GM12892 (cell line): ENCODE data around the gene CA14.
"Not testable (repeated sequence)": the region's sequence is repeated elsewhere in the genome, so short reads cannot be mapped to it uniquely, and the experiment has no call there.

Experiments
- DNase-seq: peaks from one replicate; pipeline ENCODE4 v3.0.0; 2011; ENCODE audit not compliant: insufficient read length
- FAIRE-seq: peaks from 2 replicates; lab custom pipeline; 2011; peaks lifted over from hg19 to GRCh38; lab: Jason Lieb, UNC
- POLR2A ChIP-seq: IDR thresholded peaks from 2 replicates; pipeline ENCODE4 v1.6.1; 2011; ENCODE audit warnings: low read depth, low read length, control low read depth
- POLR2AphosphoS5 ChIP-seq: IDR thresholded peaks from 2 replicates; pipeline ENCODE4 v1.6.1; 2011; ENCODE audit warnings: low read depth, low read length, control low read depth
- TAF1 ChIP-seq: IDR thresholded peaks from 2 replicates; pipeline ENCODE4 v1.6.1; 2011; ENCODE audit warnings: low read depth, mild to moderate bottlenecking, control low read depth, low read length, borderline replicate concordance

CA14 gene

GRCh38 chr1:150227228-150227627, 30.3 kb upstream of the CA14 start:
- TF ChIP-seq POLR2A (no peak), POLR2AphosphoS5 (no peak), TAF1 (no peak)
- FAIRE-seq (no peak), DNase-seq (no peak)

GRCh38 chr1:150228246-150228645, 29.3 kb upstream of the CA14 start:
- not testable (repeated sequence) for DNase-seq, FAIRE-seq

GRCh38 chr1:150232921-150233320, 24.7 kb upstream of the CA14 start:
- DNase-seq, FAIRE-seq: not testable (repeated sequence)

- TF ChIP-seq TAF1 (no peak), POLR2AphosphoS5 (0 out of 2 replicates have a peak, but pooled peaks have one; percentile 30)
- DNase-seq (no peak), FAIRE-seq (peak; percentile 46)
These were observed 23.9 kb upstream of the CA14 start for GRCh38 chr1:150233359-150234308.

- FAIRE-seq (no peak), DNase-seq (no peak)
- TF ChIP-seq TAF1: no peak
- TF ChIP-seq POLR2AphosphoS5: no peak
- TF ChIP-seq POLR2A: no peak
These were observed 23.3 kb upstream of the CA14 start for GRCh38 chr1:150234309-150234565.

GRCh38 chr1:150234566-150235293, 22.8 kb upstream of the CA14 start:
- peak; percentile 95 for FAIRE-seq
- DNase-seq: peak; percentile 64
- TF ChIP-seq POLR2AphosphoS5 (peak; percentile 91), TAF1 (peak; percentile 80), POLR2A (peak; percentile 87)

- TF ChIP-seq POLR2AphosphoS5 (no peak), POLR2A (no peak), TAF1 (no peak)
- FAIRE-seq (no peak), DNase-seq (no peak)
These were observed 22.2 kb upstream of the CA14 start for GRCh38 chr1:150235294-150235851.

GRCh38 chr1:150235852-150236613, 21.5 kb upstream of the CA14 start, which contains the start of gene ANP32E:
Gene ANP32E (minus strand): TSS chr1:150236112. CDS start chr1:150235786, 326 bp downstream.
- DNase-seq: peak; percentile 81
- peak; percentile 97 for FAIRE-seq
- TF ChIP-seq TAF1 (peak; percentile 100), POLR2AphosphoS5 (peak; percentile 97), POLR2A (peak; percentile 99)

GRCh38 chr1:150236614-150237100, 20.9 kb upstream of the CA14 start:
- no peak for DNase-seq
- no peak for TF ChIP-seq POLR2AphosphoS5
- TF ChIP-seq TAF1: no peak
- TF ChIP-seq POLR2A: no peak
- FAIRE-seq: no peak

GRCh38 chr1:150237176-150237575, 20.4 kb upstream of the CA14 start:
- not testable (repeated sequence) for DNase-seq, FAIRE-seq

GRCh38 chr1:150237746-150238145, 19.8 kb upstream of the CA14 start:
- FAIRE-seq (no peak), DNase-seq (no peak)
- TF ChIP-seq TAF1: no peak
- no peak for TF ChIP-seq POLR2A
- no peak for TF ChIP-seq POLR2AphosphoS5
